ENCODE data around the gene NBEA.
A peak's percentile ranks its signal among the peaks of the same experiment; 100 is the strongest.

Gene NBEA

DNA sequence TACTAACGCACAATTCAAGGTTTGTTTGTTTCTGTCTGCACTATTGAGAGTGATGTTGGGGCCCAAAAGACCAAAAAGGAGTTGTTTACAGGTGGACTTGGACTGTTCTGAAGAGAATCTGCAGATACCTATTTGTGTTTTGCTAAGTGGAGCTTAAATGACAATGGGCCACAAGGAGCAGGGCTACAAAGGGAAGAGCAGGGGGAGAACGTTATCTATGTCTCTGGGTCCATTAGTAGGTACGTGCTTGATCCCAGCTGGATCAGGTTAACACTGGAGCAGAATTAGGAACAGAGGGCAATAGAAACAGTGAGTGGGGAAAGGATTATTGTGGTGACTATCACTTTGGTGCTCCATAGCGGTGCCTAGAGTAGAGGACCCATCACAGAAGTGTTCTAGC, 22.5 kb downstream of the NBEA start:
- H3K27ac ChIP-seq (ENCODE audit: extremely low read depth, low read depth, low read length): no peak overlapping the region
- H3K9me3 ChIP-seq (ENCODE audit: control insufficient read depth, insufficient read depth, low read depth, low read length): no peaks in the 10 kb centered on the region
- ChIA-PET CTCF (no interaction called here), POLR2A (no interaction called here)
- no peaks in the 10 kb centered on the region for H3K36me3 ChIP-seq (ENCODE audit: control insufficient read depth in 2 of 2, insufficient read depth in 1 of 2, low read length in 2 of 2)
- TF ChIP-seq ZBTB21 (tag by site-specific recombination; IDR thresholded peaks at IDR 0.05) (no peak), ZNF561 (tag by site-specific recombination; IDR thresholded peaks at IDR 0.05; ENCODE audit: borderline replicate concordance) (no peak), ZBTB1 (tag by site-specific recombination; IDR thresholded peaks at IDR 0.05) (no peak), ZNF2 (tag by site-specific recombination; IDR thresholded peaks at IDR 0.05) (no peak), ZNF221 (tag by site-specific recombination; IDR thresholded peaks at IDR 0.05; ENCODE audit: borderline replicate concordance) (no peak), FEZF1 (tag by site-specific recombination; IDR thresholded peaks at IDR 0.05) (no peak), ZNF548 (tag by site-specific recombination; IDR thresholded peaks at IDR 0.05) (no peak)
- H3K4me1 ChIP-seq (ENCODE audit: control insufficient read depth, insufficient read depth, low read length): peaks cover 3% of the 10 kb centered on the region; the same call in 1 of the 2 replicates
- H3K4me3 ChIP-seq (ENCODE audit: low read depth, low read length): no peak overlapping the region

DNA sequence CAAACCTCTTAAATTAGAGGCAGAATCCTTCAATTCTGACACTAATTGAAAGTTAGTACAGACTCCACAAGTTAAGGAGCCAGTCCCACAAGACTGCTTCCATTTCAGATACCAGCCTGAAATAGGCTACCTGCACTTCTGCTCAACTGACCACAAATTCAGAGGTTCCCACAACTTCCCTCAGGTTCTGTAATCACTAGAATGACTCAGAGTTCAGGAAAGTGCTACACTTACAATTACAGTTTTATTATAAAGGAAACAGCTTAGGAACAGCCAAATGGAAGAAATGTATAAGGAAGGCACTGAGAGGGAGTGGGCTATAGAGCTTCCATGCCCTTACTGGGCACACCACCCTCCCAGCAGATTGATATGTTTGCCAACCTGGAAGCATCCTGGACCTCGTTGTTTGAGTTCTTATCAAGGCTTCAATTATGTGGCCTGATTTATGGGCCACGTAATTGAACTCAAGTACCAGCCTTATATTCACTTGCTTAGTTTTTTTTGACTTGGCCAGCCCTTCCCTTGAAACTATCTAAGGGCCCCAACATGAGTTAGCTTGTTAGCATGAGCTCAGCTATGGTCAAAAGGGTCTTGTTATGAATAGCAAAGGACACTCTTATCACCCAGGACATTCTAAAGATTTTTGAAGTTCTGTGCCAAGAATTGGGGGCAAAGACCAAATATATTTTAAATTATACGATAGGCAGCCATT, 25.9 kb downstream of the NBEA start:
- ChIA-PET CTCF (interaction anchor here (0.6 kb wide), 1 partner anchor 27 kb away, joined by 3 read pairs; no protein-coding TSS in a partner anchor), POLR2A (no interaction called here)
- TF ChIP-seq PRDM1 (tag by site-specific recombination; IDR thresholded peaks at IDR 0.05) (0 out of 2 replicates have a peak, but pooled peaks have one; percentile 42), ZNF670 (tag by site-specific recombination; IDR thresholded peaks at IDR 0.05; ENCODE audit: low read depth) (no peak), ZNF202 (tag by site-specific recombination; IDR thresholded peaks at IDR 0.05; ENCODE audit: borderline replicate concordance) (no peak), ZNF157 (tag by site-specific recombination; IDR thresholded peaks at IDR 0.05) (no peak), RBAK (tag by site-specific recombination; IDR thresholded peaks at IDR 0.05) (no peak), OSR2 (tag by site-specific recombination; IDR thresholded peaks at IDR 0.05) (peak; percentile 37), ZNF423 (tag by site-specific recombination; IDR thresholded peaks at IDR 0.05) (no peak), ZNF341 (tag by site-specific recombination; IDR thresholded peaks at IDR 0.05; ENCODE audit: low read depth) (peak; percentile 23; the same call in 1 of the 2 replicates), ZNF362 (tag by site-specific recombination; IDR thresholded peaks at IDR 0.05) (peak; percentile 43; the same call in 1 of the 2 replicates), SP7 (tag by site-specific recombination; IDR thresholded peaks at IDR 0.05) (peak; percentile 93), ZNF335 (tag by site-specific recombination; conservative IDR thresholded peaks at IDR 0.05) (0 out of 2 replicates have a peak, but pooled peaks have one; percentile 27), ZNF138 (tag by site-specific recombination; IDR thresholded peaks at IDR 0.05; ENCODE audit: borderline replicate concordance) (no peak), ZNF792 (tag by site-specific recombination; IDR thresholded peaks at IDR 0.05) (no peak), ZNF837 (tag by site-specific recombination; IDR thresholded peaks at IDR 0.05) (no peak)
- TF ChIP-seq, protein P1, sequence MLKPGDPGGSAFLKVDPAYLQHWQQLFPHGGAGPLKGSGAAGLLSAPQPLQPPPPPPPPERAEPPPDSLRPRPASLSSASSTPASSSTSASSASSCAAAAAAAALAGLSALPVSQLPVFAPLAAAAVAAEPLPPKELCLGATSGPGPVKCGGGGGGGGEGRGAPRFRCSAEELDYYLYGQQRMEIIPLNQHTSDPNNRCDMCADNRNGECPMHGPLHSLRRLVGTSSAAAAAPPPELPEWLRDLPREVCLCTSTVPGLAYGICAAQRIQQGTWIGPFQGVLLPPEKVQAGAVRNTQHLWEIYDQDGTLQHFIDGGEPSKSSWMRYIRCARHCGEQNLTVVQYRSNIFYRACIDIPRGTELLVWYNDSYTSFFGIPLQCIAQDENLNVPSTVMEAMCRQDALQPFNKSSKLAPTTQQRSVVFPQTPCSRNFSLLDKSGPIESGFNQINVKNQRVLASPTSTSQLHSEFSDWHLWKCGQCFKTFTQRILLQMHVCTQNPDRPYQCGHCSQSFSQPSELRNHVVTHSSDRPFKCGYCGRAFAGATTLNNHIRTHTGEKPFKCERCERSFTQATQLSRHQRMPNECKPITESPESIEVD (tag by site-specific recombination; IDR thresholded peaks at IDR 0.05): peak; percentile 25; the same call in 1 of the 2 replicates
- TF ChIP-seq, protein P2, sequence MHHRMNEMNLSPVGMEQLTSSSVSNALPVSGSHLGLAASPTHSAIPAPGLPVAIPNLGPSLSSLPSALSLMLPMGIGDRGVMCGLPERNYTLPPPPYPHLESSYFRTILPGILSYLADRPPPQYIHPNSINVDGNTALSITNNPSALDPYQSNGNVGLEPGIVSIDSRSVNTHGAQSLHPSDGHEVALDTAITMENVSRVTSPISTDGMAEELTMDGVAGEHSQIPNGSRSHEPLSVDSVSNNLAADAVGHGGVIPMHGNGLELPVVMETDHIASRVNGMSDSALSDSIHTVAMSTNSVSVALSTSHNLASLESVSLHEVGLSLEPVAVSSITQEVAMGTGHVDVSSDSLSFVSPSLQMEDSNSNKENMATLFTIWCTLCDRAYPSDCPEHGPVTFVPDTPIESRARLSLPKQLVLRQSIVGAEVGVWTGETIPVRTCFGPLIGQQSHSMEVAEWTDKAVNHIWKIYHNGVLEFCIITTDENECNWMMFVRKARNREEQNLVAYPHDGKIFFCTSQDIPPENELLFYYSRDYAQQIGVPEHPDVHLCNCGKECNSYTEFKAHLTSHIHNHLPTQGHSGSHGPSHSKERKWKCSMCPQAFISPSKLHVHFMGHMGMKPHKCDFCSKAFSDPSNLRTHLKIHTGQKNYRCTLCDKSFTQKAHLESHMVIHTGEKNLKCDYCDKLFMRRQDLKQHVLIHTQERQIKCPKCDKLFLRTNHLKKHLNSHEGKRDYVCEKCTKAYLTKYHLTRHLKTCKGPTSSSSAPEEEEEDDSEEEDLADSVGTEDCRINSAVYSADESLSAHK (tag by site-specific recombination; IDR thresholded peaks at IDR 0.05): peak; percentile 91
- H3K27ac ChIP-seq (ENCODE audit: extremely low read depth, low read depth, low read length): no peak overlapping the region; the same call in 1 of the 2 replicates
- peaks cover 3% of the 10 kb centered on the region; the same call in 1 of the 2 replicates for H3K4me1 ChIP-seq (ENCODE audit: control insufficient read depth, insufficient read depth, low read length)
- H3K9me3 ChIP-seq (ENCODE audit: control insufficient read depth, insufficient read depth, low read depth, low read length): no peaks in the 10 kb centered on the region
- H3K36me3 ChIP-seq (ENCODE audit: control insufficient read depth in 2 of 2, insufficient read depth in 1 of 2, low read length in 2 of 2): no peaks in the 10 kb centered on the region
- no peak overlapping the region for H3K4me3 ChIP-seq (ENCODE audit: low read depth, low read length)
